BE2C (cell line): Measurements from ENCODE around the gene SH3D19.

ENCODE experiments used
- DNase-seq: peaks from one replicate; pipeline ENCODE4 v3.0.0-alpha.2; 2020
- H3K27me3 ChIP-seq: fragments of 250-450 bp; sonication (Bioruptor Pico); 2 replicates; pipeline ENCODE4 v1.5.1; 2020; ENCODE audit warnings: mild to moderate bottlenecking
- H3K36me3 ChIP-seq: fragments of 250-450 bp; sonication (Bioruptor Pico); 2 replicates; pipeline ENCODE4 v1.5.1; 2020; ENCODE audit warnings: mild to moderate bottlenecking
- H3K4me1 ChIP-seq: fragments of 250-450 bp; sonication (Bioruptor Pico); 2 replicates; pipeline ENCODE4 v1.5.1; 2020
- H3K4me3 ChIP-seq: 2 replicates; pipeline ENCODE4 v1.5.1; 2011; ENCODE audit warnings: low read depth, low read length
- H3K9me3 ChIP-seq: fragments of 250-450 bp; sonication (Bioruptor Pico); 2 replicates; pipeline ENCODE4 v1.5.1; 2020
- CTCF ChIP-seq: IDR thresholded peaks from 2 replicates; pipeline ENCODE4 v1.5.1; 2012; ENCODE audit warnings: mild to moderate bottlenecking, low read depth, low read length

Gene SH3D19

GRCh38 chr4:151250706-151251105 lies 74.7 kb downstream of the SH3D19 start:
- no peaks in the 10 kb centered on the region for H3K27me3 ChIP-seq
- H3K4me3 ChIP-seq: no peak overlapping the region
- no peaks in the 10 kb centered on the region for H3K9me3 ChIP-seq
- H3K36me3 ChIP-seq: no peaks in the 10 kb centered on the region
- H3K4me1 ChIP-seq: no peaks in the 10 kb centered on the region
- DNase-seq: no peak
- no peak for TF ChIP-seq CTCF

GRCh38 chr4:151248519-151248918 lies 76.9 kb downstream of the SH3D19 start:
- Histone ChIP-seq H3K36me3 (no peaks in the 10 kb centered on the region), H3K4me1 (no peaks in the 10 kb centered on the region), H3K27me3 (no peaks in the 10 kb centered on the region), H3K4me3 (no peak overlapping the region), H3K9me3 (no peaks in the 10 kb centered on the region)
- no peak for DNase-seq
- TF ChIP-seq CTCF: no peak

GRCh38 chr4:151247395-151247794 lies 78.0 kb downstream of the SH3D19 start:
- no peak for TF ChIP-seq CTCF
- H3K4me1 ChIP-seq: no peaks in the 10 kb centered on the region
- no peaks in the 10 kb centered on the region for H3K36me3 ChIP-seq
- no peaks in the 10 kb centered on the region for H3K27me3 ChIP-seq
- H3K9me3 ChIP-seq: no peaks in the 10 kb centered on the region
- no peak overlapping the region for H3K4me3 ChIP-seq
- no peak for DNase-seq

- H3K9me3 ChIP-seq: no peaks in the 10 kb centered on the region
- no peak for DNase-seq
- no peaks in the 10 kb centered on the region for H3K4me1 ChIP-seq
- no peak overlapping the region for H3K4me3 ChIP-seq
- no peak for TF ChIP-seq CTCF
- no peaks in the 10 kb centered on the region for H3K36me3 ChIP-seq
- H3K27me3 ChIP-seq: no peaks in the 10 kb centered on the region
Measured at GRCh38 chr4:151246742-151247141, 78.7 kb downstream of the SH3D19 start.

GRCh38 chr4:151242305-151242704 lies 83.1 kb downstream of the SH3D19 start:
- Histone ChIP-seq H3K9me3 (no peaks in the 10 kb centered on the region), H3K36me3 (no peaks in the 10 kb centered on the region), H3K27me3 (no peaks in the 10 kb centered on the region), H3K4me1 (no peaks in the 10 kb centered on the region), H3K4me3 (no peak overlapping the region)
- no peak for DNase-seq
- no peak for TF ChIP-seq CTCF

GRCh38 chr4:151239608-151240007 lies 85.8 kb downstream of the SH3D19 start:
- TF ChIP-seq CTCF: no peak
- no peaks in the 10 kb centered on the region; the same call in 1 of the 2 replicates for H3K9me3 ChIP-seq
- no peak for DNase-seq
- H3K4me1 ChIP-seq: no peaks in the 10 kb centered on the region
- no peaks in the 10 kb centered on the region for H3K27me3 ChIP-seq
- H3K36me3 ChIP-seq: no peaks in the 10 kb centered on the region
- no peak overlapping the region for H3K4me3 ChIP-seq
